Heart left ventricle (tissue), 13 donors: ENCODE results near the gene PTPRD.

Experiments
- CTCF ChIP-seq, 12 donors: fragments of 200-600 bp; sonication (generic) in 4 of 12; IDR thresholded peaks; one replicate each; pipeline versions ENCODE4 v1.5.0 to v1.8.0; 2018 to 2022; ENCODE audit warnings: antibody characterized with exemption in 12 of 12, mild to moderate bottlenecking in 5 of 12
- POLR2A ChIP-seq, 2 donors: fragments of 450-650 bp; IDR thresholded peaks; one replicate each; pipeline ENCODE4 v1.6.1; 2017; ENCODE audit warnings: antibody characterized with exemption in 2 of 2, mild to moderate bottlenecking in 2 of 2, moderate library complexity in 2 of 2
- donor health status: ischemic (EF 13 %, LVEDD 7.1; RV severe dilation, severe dysfunction).
- donor health status: DM: no; HTN: yes; CAD: no.
- donor health status: DM: no; HTN: no; CAD: no.
- donor health status: ischemic (EF 25% LVEDD 6.9; RV normal size, moderate dysfunction).
- donor health status: ischemic (EF 25% LVEDD 5.7; RV mildly dilated, moderate dysfunction).
- donor health status: ischemic (EF 35%, LVEDD 5.7; RV mildly dilated, moderate dysfunction).
- donor health status: nonischemic (EF 11% LVEDD 7.7; RV severe dilation, severe dysfunction).
- donor health status: DM: yes; HTN: yes; CAD: no.
- donor health status: PGD.
- donor health status: ischemic (EF 29% LVEDD 5.4; RV normal size, mild dysfunction).
- donor health status: nonischemic (EF 23%, LVEDD 6.1; RV moderate dilation, normal function).

DNA sequence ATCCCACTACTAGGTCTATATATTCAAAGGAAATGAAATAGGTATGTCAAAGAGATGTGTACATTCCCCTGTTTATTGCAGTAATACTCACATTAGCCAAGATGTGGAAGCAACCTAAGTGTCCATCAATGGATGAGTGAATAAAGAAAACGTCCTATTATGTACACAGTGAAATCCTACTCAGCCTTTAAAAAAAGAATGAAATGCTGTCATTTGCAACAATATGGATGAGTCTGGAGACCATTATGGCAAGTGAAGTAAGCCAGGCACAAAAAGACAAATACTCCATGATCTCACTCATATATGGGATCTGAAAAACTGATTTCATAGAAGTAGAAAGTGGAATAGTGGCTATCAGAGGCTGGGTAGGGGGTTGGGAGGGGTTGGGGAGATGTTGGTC, 1904.1 kb downstream of the PTPRD start:
- no peak for TF ChIP-seq CTCF (IDR thresholded peaks at IDR 0.05)
- TF ChIP-seq POLR2A (IDR thresholded peaks at IDR 0.05), result no peak
